Sigmoid colon (tissue), 3 donors: ENCODE results near the gene KIF13A.

ENCODE experiments used
- POLR2A ChIP-seq, 2 donors: fragments of 450-650 bp; IDR thresholded peaks; one replicate each; pipeline ENCODE4 v1.6.1; 2016; ENCODE audit warnings: antibody characterized with exemption in 2 of 2, mild to moderate bottlenecking in 2 of 2, moderate library complexity in 2 of 2
- TF ChIP-seq, protein P1 (sequence below), 4 experiments: fragments of 450-650 bp in 3 of 4; fragments of 200-600 bp in 1 of 4; IDR thresholded peaks; one replicate each; pipeline ENCODE4 v1.5.1; 2016 to 2019; ENCODE audit warnings: antibody characterized with exemption in 4 of 4, mild to moderate bottlenecking in 3 of 4, moderate library complexity in 2 of 4

DNA sequence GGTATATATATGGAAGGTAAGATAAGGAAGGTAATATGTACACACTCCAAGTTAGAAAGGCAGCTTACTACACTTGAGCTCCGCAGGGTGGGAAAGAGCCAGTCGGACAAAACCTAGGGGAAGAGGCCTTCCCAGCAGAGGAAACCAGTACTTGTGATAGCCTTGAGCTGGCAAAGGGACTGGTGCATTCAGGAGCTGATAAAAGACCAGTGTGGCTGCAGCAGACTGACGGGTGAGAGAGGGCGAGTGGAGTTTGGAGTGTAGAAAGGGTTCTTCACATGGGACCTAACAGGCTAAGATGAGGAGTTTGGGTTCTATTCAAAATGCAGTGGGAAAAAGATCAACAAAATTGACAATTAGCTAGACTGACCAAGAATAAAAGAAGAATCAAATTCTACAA lies 49.3 kb upstream of the KIF13A start:
- TF ChIP-seq, protein P1, sequence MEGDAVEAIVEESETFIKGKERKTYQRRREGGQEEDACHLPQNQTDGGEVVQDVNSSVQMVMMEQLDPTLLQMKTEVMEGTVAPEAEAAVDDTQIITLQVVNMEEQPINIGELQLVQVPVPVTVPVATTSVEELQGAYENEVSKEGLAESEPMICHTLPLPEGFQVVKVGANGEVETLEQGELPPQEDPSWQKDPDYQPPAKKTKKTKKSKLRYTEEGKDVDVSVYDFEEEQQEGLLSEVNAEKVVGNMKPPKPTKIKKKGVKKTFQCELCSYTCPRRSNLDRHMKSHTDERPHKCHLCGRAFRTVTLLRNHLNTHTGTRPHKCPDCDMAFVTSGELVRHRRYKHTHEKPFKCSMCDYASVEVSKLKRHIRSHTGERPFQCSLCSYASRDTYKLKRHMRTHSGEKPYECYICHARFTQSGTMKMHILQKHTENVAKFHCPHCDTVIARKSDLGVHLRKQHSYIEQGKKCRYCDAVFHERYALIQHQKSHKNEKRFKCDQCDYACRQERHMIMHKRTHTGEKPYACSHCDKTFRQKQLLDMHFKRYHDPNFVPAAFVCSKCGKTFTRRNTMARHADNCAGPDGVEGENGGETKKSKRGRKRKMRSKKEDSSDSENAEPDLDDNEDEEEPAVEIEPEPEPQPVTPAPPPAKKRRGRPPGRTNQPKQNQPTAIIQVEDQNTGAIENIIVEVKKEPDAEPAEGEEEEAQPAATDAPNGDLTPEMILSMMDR (IDR thresholded peaks at IDR 0.05) = no peak
- TF ChIP-seq POLR2A (IDR thresholded peaks at IDR 0.05) = no peak
